GM19351 (cell line): ENCODE data around the gene RPS21.
"Not testable (repeated sequence)": the region's sequence is repeated elsewhere in the genome, so short reads cannot be mapped to it uniquely, and the experiment has no call there.

ENCODE experiments used
- ATAC-seq: cut with Tn5 transposase; IDR thresholded peaks from one replicate; pipeline ENCODE4 v1.9.1; 2021; ENCODE audit warnings: mild to moderate bottlenecking, moderate library complexity; ENCODE audit not compliant: unreplicated experiment

Gene RPS21

GRCh38 chr20:62364911-62365736 lies 21.8 kb upstream of the RPS21 start:
- no peak for ATAC-seq

- no peak for ATAC-seq
Measured at GRCh38 chr20:62365814-62366369, 21.0 kb upstream of the RPS21 start.

- peak; percentile 25 for ATAC-seq
Measured at GRCh38 chr20:62366370-62367135, 20.4 kb upstream of the RPS21 start.

- ATAC-seq: peak; percentile 47
Measured at GRCh38 chr20:62367136-62367632, 19.7 kb upstream of the RPS21 start, which contains the start of gene LAMA5. Gene LAMA5, minus strand, starts transcription at chr20:62367312. Its CDS starts 67 bp downstream, at chr20:62367245.

GRCh38 chr20:62367633-62368391 lies 19.1 kb upstream of the RPS21 start:
- ATAC-seq: no peak

GRCh38 chr20:62368392-62368975 lies 18.4 kb upstream of the RPS21 start:
- no peak for ATAC-seq

GRCh38 chr20:62368976-62369814 lies 17.7 kb upstream of the RPS21 start:
- ATAC-seq: no peak

GRCh38 chr20:62369815-62370114 lies 17.1 kb upstream of the RPS21 start:
- ATAC-seq: no peak

GRCh38 chr20:62370115-62370806 lies 16.6 kb upstream of the RPS21 start:
- ATAC-seq: no peak

GRCh38 chr20:62370807-62371587 lies 15.9 kb upstream of the RPS21 start:
- no peak for ATAC-seq

GRCh38 chr20:62371588-62372041 lies 15.3 kb upstream of the RPS21 start:
- ATAC-seq: no peak

- no peak for ATAC-seq
Measured at GRCh38 chr20:62372042-62372993, 14.6 kb upstream of the RPS21 start.

- not testable (repeated sequence) for ATAC-seq
Measured at GRCh38 chr20:62373631-62374179, 13.2 kb upstream of the RPS21 start.

- no peak for ATAC-seq
Measured at GRCh38 chr20:62374331-62375152, 12.4 kb upstream of the RPS21 start.

- no peak for ATAC-seq
Measured at GRCh38 chr20:62376112-62377063, 10.5 kb upstream of the RPS21 start.
